Stimulated activated CD4-positive, alpha-beta T cell treated with anti-CD3 and anti-CD28 coated beads, TNF-alpha, amount 100 ng/mL, for 48 hours (primary cell): ENCODE data around the gene MMD.
"Not testable (repeated sequence)": the region's sequence is repeated elsewhere in the genome, so short reads cannot be mapped to it uniquely, and the experiment has no call there.

ENCODE experiments used
- DNase-seq, 3 donors: peaks; one replicate each; pipeline ENCODE4 v3.0.0-alpha.2; 2020; ENCODE audit warnings: low read depth in 3 of 3

MMD gene

DNA sequence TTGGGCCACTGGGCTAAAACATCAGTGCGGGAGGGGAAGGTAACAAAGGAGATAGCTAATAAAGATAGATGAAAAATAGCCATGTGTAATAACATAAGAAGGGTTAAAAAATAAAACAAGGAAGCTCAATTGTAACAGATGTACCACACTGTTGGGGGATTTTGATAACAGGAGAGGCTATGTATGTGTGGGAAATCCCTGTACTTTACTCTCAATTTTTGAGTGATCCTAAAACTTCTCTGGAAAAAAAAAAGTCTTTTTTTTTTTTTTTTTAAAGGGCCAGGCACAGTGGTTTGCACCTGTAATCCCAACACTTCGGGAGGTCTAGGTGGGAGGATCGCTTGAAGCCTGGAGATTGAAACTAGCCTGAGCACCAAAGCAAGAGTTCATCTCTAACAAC lies 1.9 kb upstream of the MMD start:
- no peak for DNase-seq

DNA sequence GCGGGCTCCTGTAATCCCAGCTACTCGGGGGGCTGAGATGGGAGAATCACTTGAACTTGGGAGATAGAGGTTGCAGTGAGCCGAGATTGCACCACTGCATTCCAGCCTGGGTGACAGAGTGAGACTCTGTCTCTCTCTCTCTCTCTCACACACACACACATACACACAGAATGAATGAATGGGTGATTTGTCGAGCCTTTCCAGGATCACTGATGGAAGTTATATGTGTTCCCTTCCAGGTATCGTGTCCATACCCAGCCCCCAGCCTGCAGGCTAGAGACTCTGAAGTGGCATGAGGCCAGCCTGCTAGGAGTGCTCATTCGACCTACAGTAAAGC lies 1.2 kb upstream of the MMD start:
- DNase-seq, result not testable (repeated sequence)

DNA sequence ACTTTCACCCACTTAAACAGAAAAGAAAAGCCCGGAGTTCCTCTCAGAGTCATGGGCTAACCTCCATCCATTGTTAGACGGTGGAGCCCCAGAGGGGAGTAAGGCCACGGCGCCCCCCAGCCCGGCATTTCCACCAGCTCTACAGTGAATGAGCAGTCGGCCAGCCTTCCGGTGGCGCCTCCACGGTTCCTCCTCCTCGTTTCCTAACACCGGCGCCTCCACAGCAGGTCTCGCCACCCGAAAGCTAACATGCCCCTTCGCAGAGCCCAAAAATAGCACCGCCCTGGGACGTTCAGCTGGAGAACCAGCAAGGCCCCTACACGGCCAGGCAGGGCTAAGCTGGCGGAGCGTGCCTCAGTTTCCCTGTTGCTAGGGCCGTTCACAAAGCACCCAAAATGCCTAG lies 858 bp downstream of the MMD start:
- DNase-seq, result peak in 2 of 3 donors; percentile 6 to 16

DNA sequence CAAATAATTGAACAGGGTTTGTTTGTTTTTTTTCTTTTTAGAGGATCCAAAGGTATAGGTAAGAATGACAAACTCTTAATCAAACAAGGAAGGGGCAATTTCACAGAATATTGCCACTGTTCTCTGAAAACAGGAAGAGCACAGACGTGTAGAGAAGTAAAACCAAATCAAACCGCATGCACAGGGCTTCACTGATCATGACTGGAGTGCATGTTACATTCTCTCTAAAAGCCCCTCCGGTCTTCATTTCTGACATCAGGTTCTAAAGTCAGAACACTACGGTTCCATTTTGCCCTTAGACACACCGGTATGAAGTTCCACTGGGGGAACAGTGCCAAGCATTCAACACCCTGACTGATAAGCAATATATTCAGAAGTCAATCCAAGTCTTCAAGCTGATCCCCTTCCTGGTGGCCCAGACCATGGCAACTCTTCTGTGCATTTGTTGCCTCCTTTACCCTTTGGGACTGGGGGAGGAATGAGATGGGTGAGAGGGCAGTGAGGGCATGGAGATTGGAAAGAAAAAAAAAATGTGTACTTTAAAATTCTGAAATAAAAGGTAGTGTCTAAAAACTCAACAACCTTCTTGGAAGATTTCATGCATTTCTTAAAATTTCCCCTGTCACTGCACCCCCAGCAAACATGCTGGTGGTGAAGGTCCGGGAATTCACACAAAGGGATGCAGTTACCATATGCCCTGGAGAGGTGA lies 1.4 kb downstream of the MMD start:
- no peak for DNase-seq

DNA sequence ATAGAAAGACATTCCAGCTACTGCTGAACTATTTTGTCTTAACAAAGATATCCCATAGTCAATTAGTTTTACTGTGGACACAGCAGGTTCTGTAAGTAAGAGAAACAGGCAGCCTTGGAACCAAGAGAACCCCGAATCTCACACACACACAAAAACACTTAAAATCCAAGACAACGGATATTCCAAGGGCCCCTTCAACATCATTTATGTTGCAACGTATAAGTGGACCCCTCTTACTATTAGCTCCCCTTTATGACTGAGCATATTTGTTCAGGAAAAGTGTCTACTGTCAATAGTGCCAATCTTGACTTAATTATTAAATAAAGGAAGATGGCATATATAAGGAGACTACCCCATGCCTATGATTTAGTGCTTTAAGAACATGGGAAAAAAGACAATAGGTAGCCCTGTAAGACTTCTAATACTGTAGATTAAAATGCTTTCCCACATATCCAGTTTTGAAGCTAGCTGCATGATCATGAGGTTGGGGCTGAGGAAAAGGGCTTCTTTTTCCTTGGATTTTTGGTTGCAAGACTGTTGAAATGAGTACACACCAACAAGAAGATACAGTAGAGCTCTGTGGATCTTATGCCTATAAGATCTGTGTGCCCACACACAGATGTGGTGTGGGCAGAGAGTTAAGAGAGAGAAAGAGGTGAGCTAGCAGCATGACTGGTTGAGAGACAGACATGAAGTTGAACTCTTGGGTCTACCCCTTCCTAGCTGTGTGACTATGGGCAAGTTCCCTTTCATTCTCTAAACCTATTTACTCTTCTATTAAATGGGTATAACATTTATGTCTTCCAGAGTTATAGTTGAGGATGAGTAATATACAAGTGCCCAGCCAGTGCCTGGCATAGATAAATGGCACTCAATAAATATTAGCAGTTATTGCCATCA lies 3.0 kb downstream of the MMD start:
- no peak for DNase-seq

DNA sequence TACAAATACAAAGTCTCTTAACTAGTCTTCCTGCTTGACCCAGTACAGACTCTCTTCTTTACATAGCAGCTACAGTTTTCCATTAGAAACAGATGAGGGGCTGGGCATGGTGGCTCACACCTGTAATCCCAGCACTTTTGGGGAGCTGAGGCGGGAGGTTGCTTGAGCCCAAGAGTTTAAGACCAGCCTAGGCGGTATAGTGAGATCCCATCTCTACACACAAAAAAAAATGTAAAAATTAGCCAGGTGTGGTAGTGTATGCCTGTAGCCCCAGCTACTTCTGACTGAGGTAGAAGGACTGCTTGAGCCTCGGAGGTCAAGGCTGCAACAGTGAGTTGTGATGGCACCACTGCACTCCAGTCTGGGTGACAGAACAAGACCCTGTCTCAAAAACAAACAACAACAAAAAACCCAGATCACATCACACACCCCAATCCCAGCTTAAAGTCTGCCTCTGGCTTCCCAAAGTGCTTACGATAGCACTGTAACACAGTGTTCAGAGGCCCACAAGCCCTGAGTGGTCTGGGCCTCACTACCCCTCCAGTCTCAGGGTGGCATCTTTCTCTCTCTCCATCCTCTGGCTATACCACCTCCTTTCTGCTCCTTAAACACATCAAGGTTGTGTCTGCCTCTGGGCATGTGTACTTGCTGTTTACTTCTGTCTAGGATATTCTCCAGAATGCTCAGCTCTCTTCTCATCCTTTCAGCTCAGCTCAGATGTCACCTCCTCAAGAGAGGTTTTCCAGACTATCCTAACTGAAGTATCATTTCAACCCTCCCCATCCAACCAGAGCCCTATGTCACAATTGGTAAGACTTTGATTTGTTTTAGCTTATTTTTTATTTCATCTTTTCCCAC lies 4.0 kb downstream of the MMD start:
- DNase-seq, result no peak

DNA sequence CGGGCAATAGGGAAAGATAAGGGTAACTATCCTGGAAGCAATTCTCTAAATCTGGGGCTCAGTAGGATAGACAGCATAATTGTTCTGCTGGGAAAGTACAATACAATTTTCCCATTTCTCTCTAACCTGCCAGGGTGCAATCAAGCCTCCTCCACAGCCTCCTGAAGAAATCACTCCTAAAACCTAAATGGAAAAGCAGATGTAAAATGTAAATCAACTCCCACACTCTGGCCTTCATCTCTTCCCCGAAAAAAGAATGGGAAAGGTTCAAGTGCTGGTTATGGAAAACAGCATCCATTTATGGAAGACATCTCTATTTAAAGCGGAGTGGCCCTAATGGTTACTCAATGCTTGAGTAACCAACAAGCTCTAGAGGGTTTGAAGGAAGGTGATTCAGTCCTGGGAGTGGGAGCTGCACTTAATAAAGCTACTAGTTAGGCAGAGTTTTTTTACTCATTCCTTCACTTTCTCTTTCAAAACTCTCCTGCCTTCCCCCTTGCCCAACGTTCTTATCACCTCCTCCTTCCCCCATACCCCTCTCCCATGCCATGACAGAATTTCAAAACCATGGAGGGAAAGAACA lies 5.1 kb downstream of the MMD start:
- no peak for DNase-seq

DNA sequence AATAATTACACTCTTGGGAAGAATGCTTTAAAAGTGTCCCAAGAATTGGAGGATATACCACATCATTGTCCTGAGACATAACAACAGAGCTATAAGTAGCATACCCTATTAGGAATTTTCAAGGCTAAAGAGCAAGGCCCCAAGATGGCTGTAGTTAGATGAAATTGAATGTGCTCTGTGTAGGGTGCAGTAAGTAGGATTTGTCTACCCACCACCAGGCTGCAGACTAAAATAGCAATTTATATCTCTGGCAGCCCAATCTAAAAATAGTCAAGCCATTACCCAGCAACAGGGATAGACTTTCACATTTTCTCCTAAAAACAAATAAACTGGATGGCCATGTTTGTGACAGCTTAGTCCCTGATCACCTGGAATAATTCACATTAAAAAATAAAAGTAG lies 5.6 kb downstream of the MMD start:
- no peak for DNase-seq

DNA sequence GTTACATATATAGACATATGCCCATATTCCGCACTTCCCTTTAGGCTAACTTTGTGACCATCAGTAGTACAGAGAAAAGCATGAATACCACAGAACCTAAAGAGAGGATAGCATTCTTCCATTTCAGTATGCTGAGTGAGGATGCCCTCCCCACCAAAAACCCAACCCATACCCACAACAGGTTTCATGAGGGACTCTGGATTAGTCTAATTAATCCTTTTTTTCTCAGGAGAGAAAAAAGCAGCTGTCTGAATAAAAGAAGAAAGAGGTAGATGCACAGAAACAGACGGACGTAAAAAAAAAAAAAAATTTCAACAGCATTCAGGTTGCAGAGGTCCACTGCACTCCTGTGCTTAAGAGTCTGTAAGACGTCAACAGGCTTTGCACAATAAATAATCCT lies 6.7 kb downstream of the MMD start:
- DNase-seq, result no peak

DNA sequence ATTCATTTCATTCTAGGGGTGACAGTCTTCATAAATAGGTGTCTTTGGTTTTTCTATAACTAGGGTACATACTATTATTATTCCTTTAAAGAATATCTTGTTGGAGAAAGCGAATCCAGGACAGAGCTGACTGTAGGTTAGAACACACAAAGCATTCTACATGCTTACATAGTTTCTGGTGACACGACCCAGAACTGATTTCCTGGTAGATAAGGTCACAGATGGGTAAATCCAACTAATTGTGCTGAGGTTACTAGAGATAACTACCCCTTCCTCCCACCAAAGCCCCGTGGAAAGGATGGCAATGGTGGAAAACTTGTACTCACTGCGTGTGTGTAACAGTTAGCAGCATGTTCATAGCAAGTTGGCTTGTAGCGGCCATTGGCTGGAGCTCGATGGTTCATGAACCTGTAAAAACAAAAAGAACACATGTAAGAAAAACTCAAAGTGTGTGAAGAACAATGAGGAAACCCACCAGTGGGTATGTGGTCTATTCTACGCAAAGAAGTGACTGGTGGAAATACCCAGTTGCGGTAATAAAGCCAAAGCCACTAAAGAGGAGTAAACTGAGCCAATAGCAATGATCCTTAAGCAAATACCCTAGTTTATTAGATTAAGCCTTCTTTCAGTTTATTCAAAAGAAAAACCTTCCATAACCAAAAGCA lies 7.7 kb downstream of the MMD start:
- DNase-seq, result no peak

DNA sequence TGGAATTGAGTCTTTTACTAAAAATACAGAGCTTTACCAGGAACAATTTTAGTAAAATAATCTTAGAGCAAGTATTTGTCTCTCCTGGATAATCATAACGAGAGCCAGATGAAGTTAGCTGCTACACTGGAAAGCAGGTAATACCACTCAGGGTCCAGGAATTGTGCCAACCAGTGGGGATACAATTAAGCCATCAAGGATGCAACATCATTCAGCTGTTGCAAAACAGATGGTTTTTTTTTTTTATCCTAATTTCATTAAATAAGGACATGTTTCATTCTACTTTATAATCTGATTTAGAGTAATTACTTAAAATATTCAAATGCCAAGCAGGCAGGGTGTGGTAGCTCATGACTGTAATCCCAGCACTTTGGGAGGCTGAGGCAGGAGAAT lies 10.2 kb downstream of the MMD start:
- no peak for DNase-seq

DNA sequence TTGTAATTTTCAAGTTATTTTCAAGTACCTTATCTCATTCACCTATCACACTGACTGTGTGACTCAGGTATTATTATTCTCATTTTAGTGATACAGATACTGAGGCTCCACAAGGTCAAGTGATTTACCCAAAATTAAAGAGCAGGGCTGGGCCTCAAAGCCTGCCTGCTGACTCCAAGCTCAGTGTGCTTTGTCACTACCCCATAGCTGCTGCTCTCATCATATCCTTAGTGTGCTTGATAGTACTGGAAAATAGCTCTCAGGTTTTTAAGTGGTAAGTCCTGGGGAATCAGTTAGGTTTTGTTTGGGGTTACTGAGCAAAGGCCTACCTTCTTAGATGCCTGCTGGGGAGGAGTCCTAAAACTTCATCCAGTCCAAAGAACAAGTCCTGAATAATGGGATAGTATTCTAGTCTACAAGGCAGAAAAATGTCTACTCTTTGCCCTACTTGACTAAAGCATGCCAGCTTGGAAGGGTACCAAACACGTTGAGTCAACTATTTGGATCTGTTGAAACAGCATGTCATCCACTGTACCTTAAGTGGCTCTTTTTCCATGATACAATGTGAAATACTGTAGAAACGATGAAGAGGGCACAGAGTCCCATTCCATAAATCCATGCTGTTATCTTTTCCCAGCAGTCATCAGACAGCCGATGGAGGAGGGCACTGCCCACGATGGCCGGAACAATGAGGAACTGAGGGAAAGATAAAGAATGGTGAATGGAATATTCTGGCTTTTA lies 10.7 kb downstream of the MMD start:
- no peak for DNase-seq

DNA sequence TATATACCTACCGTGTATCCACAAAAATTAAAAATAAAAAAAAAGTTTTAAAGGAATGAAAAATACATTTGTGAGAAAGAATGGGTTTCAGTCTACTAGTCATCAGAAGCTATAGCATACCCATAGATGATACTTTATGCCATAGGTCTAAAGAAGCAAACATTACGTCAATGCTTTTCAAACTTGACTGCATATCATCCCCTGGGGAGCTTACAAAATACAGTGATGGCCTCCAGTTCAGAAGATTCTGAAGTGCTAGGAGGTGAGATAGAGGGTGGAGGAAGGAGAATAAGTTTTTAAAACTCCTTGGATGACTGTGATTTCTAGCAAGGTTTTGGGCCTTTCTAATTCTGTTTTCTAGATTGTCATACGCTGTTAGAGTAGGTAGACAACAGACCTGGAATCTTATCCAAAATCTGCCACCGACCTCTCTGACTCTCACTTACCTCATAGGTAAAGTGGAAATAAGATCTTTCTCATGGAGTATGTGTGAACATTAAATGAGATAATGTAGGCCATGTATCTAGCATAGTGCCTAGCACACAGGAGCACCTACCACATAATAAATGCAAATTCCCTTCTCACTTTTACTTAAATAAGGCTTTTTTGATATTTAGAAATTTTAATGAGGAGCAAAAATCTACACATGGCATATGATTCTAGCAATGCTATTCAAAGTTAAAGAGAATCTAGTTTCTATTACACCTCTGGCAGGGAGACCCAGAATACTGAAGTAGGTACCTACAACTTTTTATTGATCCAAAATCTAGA lies 12.4 kb downstream of the MMD start:
- no peak for DNase-seq

DNA sequence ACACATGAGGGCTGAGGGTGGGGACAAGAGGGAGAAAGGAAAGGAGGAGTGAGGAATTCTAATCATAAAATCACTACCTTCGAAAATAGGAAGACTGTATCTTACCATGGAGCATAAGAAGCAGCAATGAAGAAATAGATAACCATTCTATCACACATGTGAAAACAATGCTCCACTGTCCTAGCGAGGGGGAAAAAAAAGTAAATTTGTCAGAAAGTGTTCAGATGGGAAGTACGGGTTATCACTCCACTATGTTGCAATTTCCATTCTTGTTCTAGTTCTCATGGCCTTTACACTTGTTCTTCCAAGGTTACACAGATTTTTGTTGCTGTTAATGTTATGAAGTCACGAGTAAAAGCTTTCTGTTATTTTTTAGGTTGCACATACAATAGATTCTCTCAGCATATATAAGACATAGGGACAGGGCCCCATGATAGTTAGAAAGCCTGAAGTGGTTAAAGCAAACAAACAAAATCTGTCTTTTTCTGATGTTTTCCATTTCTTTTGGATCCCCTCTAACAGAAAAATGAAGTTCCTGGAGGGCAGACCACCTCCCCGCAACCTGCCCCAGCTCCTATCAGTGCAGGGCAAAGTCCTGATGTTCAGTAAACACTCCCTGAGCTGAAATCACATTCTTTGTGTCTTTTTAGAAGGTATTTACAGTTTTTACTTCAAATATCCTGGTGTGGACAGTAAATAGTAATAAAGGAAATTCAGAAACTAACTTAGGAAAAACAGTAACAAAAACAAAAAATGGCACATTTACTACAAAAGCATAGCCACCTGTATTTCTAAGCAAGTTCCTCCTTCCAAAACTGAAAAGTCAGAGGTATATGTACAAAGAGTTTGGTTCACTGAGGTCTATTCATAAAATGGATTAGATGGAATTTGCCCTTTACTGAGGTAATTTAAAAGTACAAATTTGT lies 13.7 kb downstream of the MMD start:
- DNase-seq, result no peak

DNA sequence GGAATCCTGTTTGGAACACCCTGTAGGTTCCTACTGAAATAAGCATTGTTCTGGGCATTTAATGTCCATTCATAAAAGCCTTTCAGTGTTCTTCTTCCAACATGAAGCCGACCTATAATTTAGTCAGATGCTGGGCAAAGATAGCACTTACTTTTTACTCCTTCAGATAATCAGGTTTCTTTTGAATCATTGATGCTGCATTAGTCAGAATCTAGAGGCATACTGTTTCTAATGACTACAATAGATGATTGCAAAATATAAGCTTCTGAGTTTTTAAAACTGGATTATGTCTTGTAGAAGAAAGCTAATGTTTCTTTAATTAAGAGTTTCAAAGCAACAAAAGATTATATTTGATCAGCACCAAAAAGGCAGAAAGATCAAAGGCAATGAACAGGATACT lies 16.0 kb downstream of the MMD start:
- no peak for DNase-seq

DNA sequence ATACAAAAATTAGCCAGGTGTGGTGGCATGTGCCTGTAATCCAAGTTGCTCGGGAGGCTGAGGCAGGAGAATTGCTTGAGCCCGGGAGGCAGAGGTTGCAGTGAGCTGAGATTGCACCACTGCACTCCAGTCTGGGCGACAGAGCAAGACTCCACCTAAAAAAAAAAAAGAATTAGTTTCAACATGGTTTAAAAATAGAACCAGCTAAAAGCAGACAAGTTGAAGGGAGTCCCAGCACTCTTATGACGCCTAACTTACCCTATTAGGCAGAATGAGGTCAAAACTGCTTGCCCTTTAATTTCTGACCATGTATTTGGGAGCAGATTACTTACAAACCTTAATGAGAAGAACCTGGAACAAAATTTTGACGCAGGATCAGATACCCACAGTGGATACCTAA lies 17.4 kb downstream of the MMD start:
- not testable (repeated sequence) for DNase-seq

DNA sequence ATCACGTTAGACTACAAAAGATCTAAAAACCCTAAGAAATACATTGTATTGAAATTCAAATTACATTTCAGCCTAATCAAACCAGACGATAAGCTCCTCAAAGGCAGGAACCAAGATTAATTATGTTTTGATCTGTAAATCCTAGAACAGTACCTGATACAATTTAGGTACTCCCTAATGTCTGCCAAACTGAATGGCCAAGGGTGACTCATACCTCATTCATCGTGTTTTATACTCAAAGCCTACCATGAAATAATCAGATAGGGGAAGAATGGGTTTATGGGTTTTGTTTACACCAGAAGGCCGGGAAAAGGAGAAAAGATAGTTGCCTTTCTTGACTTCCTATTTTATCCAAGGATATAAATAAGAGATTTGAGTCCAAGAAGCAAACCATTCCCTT lies 19.3 kb downstream of the MMD start:
- DNase-seq, result no peak

DNA sequence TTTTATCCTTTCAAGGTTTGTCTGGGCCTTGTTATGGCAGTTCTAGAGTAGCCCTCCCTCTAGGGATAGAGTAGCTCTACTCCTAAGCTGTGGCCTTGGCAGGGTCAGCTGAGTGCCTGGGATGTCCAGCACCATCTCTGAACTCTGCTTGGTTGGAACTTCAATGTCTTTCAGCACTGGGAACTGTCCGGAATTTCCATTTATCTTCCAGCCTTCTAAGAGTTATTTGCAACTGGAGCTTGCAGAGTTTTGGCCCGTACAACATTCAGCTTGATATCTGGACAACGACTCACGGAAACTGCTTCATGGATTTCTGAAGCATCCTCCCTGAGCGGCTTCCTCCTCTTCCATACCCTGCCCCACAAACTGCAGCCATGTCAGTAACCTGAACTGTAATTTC lies 22.9 kb downstream of the MMD start:
- DNase-seq, result no peak
